ENCODE data around the gene XYLT1. TPM values are rescaled to one million over a fixed set of nuclear protein-coding genes. Genes with fewer than 3 reads are reported as not detected.
A peak's percentile ranks its signal among the peaks of the same experiment; 100 is the strongest.

XYLT1 gene
- total and polyA plus RNA-seq, 10 of the 15 experiments (the other 5 are each of a cell fraction or from before 2014, with no cell fraction given): 0.88 to 14.8 (median 5.8) TPM

DNA sequence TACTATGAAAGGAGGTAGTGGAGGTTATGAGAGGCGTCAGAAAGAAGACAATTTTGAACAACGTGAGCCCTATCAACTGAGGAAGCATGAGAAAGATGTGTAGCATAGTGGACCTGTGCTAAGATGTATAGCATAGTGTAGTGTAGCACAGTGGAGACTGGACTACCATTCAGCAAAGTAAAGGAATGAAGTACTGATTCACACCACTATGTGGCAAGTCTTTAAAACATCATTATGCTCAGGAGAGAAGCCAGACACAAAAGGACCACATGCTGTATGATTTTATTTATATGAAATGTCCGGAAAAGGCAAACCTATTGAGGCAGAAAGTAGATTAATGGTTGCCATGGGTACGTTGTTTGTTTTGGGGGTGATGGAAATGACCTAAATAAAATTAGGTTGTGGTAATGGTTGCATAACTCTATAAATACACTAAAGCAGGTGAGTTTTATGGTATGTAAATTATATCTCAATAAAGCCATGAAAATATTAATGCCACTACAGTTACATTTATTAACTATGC, 20.4 kb upstream of the XYLT1 start:
- DNase-seq (ENCODE audit: low read depth, low spot score): no peak
- intact Hi-C loops (cut with micrococcal nuclease; ENCODE audit: unreplicated experiment): no loop called here
- H3K79me2 ChIP-seq (ENCODE audit: control insufficient read depth, insufficient read depth, low read length): no peaks in the 10 kb centered on the region
- CTCF ChIA-PET: interaction anchor here (0.8 kb wide), 1 partner anchor 66 kb away, joined by 4 read pairs; no protein-coding TSS in a partner anchor
- no peak overlapping the region for H3K27ac ChIP-seq (ENCODE audit: control insufficient read depth, insufficient read depth)
- WGBS (ENCODE audit: insufficient coverage, insufficient replicate concordance, low lambda C conversion rate, missing lambda C conversion rate): 0% methylated on average over 4 of the region's 4 CpGs
- no peak for FAIRE-seq
- no peaks in the 10 kb centered on the region for H3K4me1 ChIP-seq (ENCODE audit: control insufficient read depth, insufficient read depth, low read length)
- TF ChIP-seq TCF7 (IDR thresholded peaks at IDR 0.05; ENCODE audit: borderline replicate concordance): no peak
- TF ChIP-seq MYC (IDR thresholded peaks at IDR 0.05; ENCODE audit: insufficient read depth, insufficient read length, insufficient replicate concordance, low read length, severe bottlenecking): no peak
- no peak for TF ChIP-seq TAF1 (IDR thresholded peaks at IDR 0.05; ENCODE audit: borderline replicate concordance, low read depth, low read length)
- TF ChIP-seq KLF5 (IDR thresholded peaks at IDR 0.05; ENCODE audit: partially characterized antibody): no peak
- no peak overlapping the region for H3K4me3 ChIP-seq
- no peak overlapping the region for H3K9ac ChIP-seq (ENCODE audit: control insufficient read depth, insufficient read depth, low read length)
- SMC1A ChIA-PET (ENCODE audit: uncharacterized antibody, unreplicated experiment): no interaction called here
- RAD21 ChIA-PET (ENCODE audit: unreplicated experiment): no interaction called here
- BruUV-seq (replicated peaks): no TSS peak
- H2AFZ ChIP-seq (ENCODE audit: control insufficient read depth, low read depth, low read length): no peak overlapping the region
- POLR2A ChIA-PET: no interaction called here
- no peaks in the 10 kb centered on the region; the same call in 2 of the 3 replicates for H3K9me3 ChIP-seq (replicated peaks; ENCODE audit: control insufficient read depth, insufficient read depth, low read length)
- H3K4me2 ChIP-seq (ENCODE audit: control insufficient read depth, insufficient read depth): no peak overlapping the region
- H3K27me3 ChIP-seq (replicated peaks in 1 of 2; ENCODE audit: control insufficient read depth in 2 of 2, insufficient read depth in 2 of 2, low read length in 1 of 2): no peaks in the 10 kb centered on the region
- in situ Hi-C loops (cut with MboI): no loop called here
- H4K20me1 ChIP-seq (ENCODE audit: control insufficient read depth, insufficient read depth): no peaks in the 10 kb centered on the region
- H3K36me3 ChIP-seq (ENCODE audit: control insufficient read depth in 2 of 2, insufficient read depth in 2 of 2, low read length in 1 of 2): no peaks in the 10 kb centered on the region
- ATAC-seq: peak; percentile 58

GRCh38 chr16:17488506-17488905, 17.7 kb upstream of the XYLT1 start:
- BruUV-seq (replicated peaks): no TSS peak
- no peak overlapping the region for H3K4me2 ChIP-seq (ENCODE audit: control insufficient read depth, insufficient read depth)
- no peaks in the 10 kb centered on the region for H4K20me1 ChIP-seq (ENCODE audit: control insufficient read depth, insufficient read depth)
- no peak for DNase-seq (ENCODE audit: low read depth, low spot score)
- CTCF ChIA-PET: no interaction called here
- H3K27me3 ChIP-seq (replicated peaks in 1 of 2; ENCODE audit: control insufficient read depth in 2 of 2, insufficient read depth in 2 of 2, low read length in 1 of 2): no peaks in the 10 kb centered on the region
- no peaks in the 10 kb centered on the region; the same call in 2 of the 3 replicates for H3K9me3 ChIP-seq (replicated peaks; ENCODE audit: control insufficient read depth, insufficient read depth, low read length)
- SMC1A ChIA-PET (ENCODE audit: uncharacterized antibody, unreplicated experiment): no interaction called here
- no peak overlapping the region for H3K4me3 ChIP-seq
- H3K36me3 ChIP-seq (ENCODE audit: control insufficient read depth in 2 of 2, insufficient read depth in 2 of 2, low read length in 1 of 2): no peaks in the 10 kb centered on the region
- H2AFZ ChIP-seq (ENCODE audit: control insufficient read depth, low read depth, low read length): no peak overlapping the region
- no peak overlapping the region for H3K9ac ChIP-seq (ENCODE audit: control insufficient read depth, insufficient read depth, low read length)
- ATAC-seq: no peak
- H3K27ac ChIP-seq (ENCODE audit: control insufficient read depth, insufficient read depth): no peak overlapping the region
- intact Hi-C loops (cut with micrococcal nuclease; ENCODE audit: unreplicated experiment): no loop called here
- no peak for TF ChIP-seq DPF2 (IDR thresholded peaks at IDR 0.05)
- TF ChIP-seq PML (IDR thresholded peaks at IDR 0.05; ENCODE audit: low read length): no peak
- no peak for TF ChIP-seq BRCA1 (IDR thresholded peaks at IDR 0.05; ENCODE audit: low read depth, low read length)
- TF ChIP-seq NR2C2 (IDR thresholded peaks at IDR 0.05; ENCODE audit: borderline replicate concordance, control insufficient read depth, insufficient read length, low read depth): no peak
- TF ChIP-seq, protein P1, sequence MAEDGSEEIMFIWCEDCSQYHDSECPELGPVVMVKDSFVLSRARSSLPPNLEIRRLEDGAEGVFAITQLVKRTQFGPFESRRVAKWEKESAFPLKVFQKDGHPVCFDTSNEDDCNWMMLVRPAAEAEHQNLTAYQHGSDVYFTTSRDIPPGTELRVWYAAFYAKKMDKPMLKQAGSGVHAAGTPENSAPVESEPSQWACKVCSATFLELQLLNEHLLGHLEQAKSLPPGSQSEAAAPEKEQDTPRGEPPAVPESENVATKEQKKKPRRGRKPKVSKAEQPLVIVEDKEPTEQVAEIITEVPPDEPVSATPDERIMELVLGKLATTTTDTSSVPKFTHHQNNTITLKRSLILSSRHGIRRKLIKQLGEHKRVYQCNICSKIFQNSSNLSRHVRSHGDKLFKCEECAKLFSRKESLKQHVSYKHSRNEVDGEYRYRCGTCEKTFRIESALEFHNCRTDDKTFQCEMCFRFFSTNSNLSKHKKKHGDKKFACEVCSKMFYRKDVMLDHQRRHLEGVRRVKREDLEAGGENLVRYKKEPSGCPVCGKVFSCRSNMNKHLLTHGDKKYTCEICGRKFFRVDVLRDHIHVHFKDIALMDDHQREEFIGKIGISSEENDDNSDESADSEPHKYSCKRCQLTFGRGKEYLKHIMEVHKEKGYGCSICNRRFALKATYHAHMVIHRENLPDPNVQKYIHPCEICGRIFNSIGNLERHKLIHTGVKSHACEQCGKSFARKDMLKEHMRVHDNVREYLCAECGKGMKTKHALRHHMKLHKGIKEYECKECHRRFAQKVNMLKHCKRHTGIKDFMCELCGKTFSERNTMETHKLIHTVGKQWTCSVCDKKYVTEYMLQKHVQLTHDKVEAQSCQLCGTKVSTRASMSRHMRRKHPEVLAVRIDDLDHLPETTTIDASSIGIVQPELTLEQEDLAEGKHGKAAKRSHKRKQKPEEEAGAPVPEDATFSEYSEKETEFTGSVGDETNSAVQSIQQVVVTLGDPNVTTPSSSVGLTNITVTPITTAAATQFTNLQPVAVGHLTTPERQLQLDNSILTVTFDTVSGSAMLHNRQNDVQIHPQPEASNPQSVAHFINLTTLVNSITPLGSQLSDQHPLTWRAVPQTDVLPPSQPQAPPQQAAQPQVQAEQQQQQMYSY (CRISPR knock-in tag; IDR thresholded peaks at IDR 0.05): no peak
- no peak for TF ChIP-seq ZNF207 (IDR thresholded peaks at IDR 0.05; ENCODE audit: borderline replicate concordance)
- H3K4me1 ChIP-seq (ENCODE audit: control insufficient read depth, insufficient read depth, low read length): no peaks in the 10 kb centered on the region
- no peak for FAIRE-seq
- in situ Hi-C loops (cut with MboI): no loop called here
- POLR2A ChIA-PET: no interaction called here
- no peaks in the 10 kb centered on the region for H3K79me2 ChIP-seq (ENCODE audit: control insufficient read depth, insufficient read depth, low read length)
- 25% methylated on average over 2 of the region's 2 CpGs for WGBS (ENCODE audit: insufficient coverage, insufficient replicate concordance, low lambda C conversion rate, missing lambda C conversion rate)
- RAD21 ChIA-PET (ENCODE audit: unreplicated experiment): no interaction called here

All from GM12878 (cell line).